NCI-H2227 treated with DMSO at 0.1 percent for 48 hours (cell line): Measurements from ENCODE around the gene NR2F1-AS1.
A peak's percentile ranks its signal among the peaks of the same experiment; 100 is the strongest.

ENCODE experiments used
- DNase-seq: peaks from one replicate; lab custom pipeline; 2025; lab: John Stamatoyannopoulos, UW

The NR2F1-AS1 gene

DNA sequence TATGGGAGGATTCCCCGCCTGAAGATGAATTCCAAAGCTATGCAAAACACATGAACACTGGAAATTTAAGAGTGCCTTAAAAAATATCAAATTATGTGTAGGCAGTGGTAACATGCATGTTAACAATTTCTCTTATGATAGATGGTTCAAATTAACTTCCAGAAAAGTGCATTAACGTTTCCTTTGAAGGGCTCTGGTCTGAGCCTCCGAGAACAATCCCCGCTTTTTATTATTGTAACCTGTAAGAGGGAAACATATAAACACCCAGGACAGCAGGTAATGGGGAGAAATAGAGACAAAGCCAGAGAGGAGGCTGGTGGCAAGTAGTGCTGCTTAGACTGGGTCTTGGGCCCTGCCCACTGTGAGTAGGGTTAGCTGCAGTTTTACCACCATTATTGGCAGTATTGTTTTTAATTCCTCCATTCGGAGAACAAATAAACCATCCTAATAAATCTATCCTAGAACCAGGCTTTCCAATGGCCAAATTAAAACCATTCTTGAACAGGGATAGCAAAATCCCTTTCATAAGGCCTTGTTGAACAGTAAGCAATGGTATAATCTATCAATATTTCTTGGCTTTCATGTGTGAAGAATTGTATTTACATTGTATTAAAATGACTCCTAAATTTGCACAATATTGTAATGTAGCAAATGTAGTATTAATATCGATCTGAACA, 8.3 kb upstream of the NR2F1-AS1 start:
- DNase-seq = no peak

DNA sequence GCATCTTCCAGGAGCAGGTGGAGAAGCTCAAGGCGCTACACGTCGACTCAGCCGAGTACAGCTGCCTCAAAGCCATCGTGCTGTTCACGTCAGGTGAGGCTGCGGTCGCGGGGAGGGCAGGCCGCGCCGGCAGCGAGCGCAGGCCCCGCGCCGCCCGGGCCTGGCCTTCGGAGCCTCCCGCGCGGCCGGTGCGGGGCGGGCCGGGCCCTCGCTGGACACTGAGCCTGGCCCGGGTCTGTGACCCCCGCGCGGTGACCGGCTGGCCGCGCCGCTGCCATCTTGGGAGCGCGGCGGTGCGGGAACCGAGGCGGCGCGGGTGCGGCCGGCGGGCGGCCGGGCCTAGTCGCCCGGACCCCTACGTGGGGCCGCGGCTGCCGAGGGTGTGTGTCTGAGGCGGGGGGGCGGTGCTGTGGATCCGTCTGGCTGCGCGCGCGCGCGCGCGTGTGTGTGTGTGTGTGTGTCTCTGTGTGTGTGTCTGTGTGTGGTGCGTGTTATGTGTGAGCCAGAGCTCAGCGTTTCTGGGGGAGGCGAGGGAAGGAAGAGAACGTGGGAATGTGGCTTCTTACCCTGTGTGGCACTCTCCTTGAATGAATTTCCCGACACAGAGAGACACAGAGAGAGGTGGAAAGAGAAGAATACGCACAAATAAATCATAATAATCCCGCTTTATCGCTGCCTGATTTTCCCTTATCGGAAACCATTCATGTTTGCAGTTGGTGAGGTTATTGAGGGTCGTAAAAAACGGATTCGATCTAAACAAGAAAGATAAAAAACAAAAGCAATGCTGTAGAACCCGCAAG, 7.5 kb upstream of the NR2F1-AS1 start:
- DNase-seq = no peak

- no peak for DNase-seq
Observed at GRCh38 chr5:93587597-93588351, 6.8 kb upstream of the NR2F1-AS1 start.

DNA sequence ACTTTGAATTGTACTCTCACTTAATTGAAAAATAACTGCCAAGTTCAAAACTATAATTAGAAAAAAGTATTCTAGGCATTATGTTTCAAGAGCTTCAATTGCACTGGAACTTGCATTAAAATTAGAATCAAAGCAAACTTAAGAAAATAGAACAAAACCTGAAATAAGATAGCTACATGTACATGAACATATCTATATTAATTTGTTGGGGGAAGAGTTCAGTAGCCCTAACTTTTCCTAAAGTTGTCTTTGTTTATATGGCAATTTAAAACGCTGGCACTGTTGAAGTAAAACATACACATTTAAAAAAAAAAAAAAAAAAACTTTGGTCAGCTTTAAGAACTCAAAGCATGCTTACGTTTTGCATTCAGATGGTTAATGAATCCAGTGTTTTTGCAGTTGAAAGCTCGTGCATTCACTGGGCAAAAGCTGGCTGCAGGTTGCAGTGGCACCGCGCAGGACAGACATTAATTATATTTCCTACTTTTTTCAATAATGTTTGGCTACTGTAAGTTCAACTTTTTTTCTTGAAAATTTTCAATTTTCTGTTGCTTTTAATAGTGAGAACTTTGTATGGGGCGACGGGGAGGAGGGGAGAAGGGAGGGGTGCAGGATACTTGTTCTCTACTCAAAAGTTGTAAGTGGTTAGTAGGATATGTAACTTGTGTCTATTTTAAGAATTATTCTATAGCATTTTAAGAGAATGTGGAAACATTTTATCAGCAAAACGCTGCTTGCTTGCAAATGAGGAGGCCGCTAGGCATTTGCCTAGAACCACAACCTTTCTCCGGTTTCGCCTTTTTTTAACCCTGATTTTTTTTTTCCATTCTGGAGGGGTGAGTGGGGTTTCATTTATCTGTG, 5.9 kb upstream of the NR2F1-AS1 start:
- DNase-seq = no peak

DNA sequence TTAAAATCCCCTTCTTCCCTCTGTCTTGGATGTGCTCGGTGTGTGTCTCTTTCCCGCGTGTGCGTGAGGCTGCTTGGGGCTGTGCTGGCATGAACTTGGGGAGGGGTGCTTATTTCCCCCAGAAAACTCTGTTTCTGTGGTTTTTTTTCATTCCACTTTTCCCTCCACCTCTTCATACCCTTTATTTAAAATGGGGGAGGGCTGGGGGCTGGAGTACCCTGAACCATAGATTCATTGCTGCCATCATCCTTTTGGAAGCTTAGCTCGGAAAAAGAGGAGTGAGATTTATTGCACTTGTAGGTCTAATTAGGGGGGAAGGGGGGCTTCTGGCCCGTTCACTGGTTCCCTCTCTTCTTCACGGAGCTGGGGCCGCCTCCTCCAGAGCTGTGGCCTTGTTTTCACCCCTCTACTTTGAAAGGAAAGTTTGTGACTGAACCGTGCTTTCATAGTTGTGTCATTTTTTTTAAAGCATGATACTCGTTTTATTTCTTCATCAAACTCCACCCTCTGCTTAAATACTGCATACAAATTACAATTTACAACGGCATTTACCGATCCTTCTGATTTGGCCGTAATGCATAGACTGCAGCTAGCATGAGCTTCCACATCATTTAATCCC, 4.9 kb upstream of the NR2F1-AS1 start:
- DNase-seq = no peak

DNA sequence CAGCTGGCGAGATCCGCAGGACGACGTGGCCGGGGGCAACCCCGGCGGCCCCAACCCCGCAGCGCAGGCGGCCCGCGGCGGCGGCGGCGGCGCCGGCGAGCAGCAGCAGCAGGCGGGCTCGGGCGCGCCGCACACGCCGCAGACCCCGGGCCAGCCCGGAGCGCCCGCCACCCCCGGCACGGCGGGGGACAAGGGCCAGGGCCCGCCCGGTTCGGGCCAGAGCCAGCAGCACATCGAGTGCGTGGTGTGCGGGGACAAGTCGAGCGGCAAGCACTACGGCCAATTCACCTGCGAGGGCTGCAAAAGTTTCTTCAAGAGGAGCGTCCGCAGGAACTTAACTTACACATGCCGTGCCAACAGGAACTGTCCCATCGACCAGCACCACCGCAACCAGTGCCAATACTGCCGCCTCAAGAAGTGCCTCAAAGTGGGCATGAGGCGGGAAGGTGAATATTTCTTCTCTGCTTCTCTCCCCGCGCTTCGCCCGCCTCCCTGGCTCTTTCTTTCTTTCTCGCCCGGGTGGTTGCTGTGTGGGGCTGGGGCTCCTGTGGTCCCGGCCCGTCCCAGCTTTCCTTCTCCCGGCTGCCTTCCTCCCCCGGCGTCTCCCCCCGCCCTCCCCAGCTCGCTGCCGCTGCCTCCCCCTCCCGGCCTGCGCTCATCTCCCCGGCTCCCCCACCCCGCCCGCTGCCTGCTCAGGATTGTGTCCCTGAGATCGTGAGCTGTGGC, 4.2 kb upstream of the NR2F1-AS1 start:
- no peak for DNase-seq

GRCh38 chr5:93584596-93585040, 3.6 kb upstream of the NR2F1-AS1 start:
- no peak for DNase-seq

DNA sequence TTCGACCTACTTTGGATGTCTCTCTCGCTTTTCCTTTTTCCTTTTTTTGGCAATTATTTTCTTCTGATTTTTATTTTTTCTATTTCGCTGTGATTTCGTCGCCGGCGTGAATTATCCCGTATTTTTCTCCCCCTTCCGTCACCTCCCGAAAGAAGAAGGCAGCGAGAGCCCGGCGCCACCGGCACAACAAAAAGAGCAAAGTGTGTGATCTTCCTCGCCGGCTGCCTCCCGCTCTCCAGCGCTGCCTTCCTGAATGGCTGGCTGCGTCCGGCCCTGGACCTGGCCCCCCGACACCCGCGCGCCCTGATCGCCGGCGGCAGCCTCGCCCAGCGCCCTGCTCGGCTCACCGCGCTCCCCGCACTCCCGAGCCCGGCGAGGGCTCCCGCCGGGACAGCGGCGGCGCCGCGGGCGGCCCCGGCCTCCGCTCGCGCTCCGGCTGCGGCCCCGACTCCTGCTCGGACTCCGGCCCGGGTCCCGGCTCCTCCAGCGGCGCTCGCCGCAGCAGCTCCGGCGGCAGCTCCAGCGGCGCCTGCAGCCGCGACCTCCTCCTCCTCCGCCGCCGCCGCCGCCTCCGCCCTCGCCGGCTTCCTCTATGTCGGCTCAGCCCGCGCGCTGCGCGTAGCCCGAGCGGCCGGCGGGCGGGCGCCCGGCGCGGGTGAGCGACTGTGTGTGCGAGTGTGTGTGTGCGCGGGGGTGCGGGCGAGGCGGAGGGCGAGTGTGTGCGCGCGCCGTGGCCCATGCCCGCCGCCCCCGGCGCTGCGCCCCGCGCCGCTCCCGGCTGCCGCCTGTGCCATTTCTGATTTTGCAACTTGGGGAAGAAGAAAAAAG, 3.0 kb upstream of the NR2F1-AS1 start:
- no peak for DNase-seq

DNA sequence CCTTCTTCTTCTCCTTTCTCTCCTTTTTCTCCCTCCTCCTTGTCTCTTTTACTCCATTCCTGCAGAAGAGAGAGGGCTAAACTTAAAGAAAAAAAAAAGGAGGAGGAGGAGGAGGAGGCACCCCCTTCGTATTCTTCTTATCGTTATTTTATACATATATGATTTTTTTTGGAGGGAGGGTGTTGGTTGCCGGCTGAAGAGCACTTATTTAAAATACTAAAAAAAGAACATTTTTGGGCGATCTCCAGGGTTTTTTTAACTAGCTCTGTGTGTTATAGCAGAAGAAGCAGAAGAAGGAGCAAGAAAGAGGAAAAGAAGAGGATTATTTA, 2.4 kb upstream of the NR2F1-AS1 start:
- DNase-seq = no peak

DNA sequence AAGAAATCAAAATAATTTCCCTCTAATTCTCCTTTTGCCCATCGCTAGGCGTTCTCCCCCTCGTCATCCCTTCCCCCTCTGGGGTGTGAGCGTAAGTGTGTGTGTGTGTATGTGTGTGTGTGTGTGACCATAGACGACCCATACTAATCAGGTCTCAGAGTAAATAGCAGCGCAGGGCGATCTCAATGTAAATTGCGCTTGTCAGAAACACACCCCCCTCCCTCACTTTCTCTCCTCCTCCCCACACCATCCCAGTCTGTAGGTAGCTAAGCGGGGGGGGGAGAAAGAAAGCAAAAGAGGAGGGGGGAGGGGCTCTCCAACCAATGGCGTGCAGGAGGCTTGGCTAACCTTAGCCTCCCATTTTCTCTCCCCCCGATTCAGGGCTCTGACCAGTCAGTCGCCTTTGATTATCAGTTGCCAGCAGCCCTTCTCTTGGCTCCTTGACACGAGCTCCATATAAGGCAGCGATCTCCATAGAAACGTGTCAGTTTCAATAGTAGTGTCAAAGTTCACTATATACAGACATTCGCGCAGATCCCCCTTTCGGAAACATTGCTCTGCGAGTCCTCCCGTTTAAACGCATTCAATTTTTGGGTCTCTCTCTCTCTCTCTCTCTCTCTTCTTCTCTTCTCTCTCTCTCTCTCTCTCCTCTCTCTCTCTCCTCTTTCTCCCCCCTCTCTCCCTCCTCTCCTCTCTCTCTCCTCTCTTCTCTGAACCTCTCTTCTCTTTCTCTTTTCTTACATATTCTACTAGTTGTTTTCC, 1.8 kb upstream of the NR2F1-AS1 start, which contains the start of gene NR2F1:
Gene NR2F1 (plus strand): TSS at position 546 of the 762 bp plus-strand sequence. CDS start 1,802 bp downstream, outside the sequence.
- peak; percentile 95 for DNase-seq

DNA sequence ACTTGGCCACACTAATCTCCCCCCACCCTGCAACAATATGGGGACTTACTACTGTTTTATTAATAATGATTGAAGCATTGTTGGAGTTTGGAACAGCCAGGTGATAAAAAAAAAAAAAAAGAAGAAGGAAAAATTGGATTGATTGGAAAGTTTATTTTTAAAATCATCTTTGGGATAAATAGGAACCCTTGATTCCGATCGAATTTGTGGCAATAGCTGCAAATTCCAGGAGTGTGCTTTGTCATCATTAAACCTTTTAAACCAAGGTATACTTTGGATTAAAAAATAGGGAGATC, 1.1 kb upstream of the NR2F1-AS1 start:
- no peak for DNase-seq

DNA sequence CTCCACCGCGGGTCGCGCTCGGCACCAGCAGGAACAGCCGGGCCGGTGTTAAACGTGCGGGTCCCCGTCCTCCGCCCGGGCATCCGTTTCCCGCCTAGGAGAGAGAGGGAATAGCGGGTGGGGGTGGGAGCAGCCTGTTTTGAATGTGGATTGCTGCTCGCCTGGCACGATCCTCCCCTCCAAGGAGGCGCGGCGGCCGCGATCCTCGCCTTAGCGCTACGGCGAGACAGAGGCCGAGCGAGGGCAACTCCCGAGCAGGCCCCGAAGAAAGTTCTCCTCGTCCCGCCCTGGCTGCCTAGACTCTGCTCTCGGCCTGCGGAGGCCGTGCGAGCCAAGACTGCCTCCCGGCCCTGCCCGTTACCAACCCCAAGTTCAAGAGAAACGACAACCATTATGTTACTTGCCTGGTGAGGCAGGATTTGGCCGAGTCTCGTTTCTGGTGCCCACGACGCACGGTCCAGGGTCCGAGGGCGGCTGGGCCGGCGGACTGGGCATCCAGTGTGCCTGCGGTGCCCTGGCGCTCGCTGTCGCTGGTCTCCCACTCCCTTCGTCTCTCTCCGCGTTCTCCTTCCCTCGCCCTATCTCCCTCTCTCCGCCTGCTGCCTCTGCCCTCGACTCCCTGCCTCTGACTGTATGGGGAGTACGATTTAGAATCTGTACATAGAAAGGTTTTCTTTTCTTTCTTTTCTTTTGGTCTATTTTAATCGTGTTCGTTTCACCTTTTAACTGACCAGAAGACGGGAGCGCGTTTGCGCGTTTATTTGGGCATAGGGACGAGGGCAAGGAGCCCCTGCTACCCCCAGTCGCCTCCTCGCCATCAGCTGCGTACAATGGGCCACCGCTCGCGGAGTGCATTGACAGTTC, 724 bp downstream of the NR2F1-AS1 start:
- DNase-seq = no peak

GRCh38 chr5:93579692-93580062, 1.3 kb downstream of the NR2F1-AS1 start:
- no peak for DNase-seq

DNA sequence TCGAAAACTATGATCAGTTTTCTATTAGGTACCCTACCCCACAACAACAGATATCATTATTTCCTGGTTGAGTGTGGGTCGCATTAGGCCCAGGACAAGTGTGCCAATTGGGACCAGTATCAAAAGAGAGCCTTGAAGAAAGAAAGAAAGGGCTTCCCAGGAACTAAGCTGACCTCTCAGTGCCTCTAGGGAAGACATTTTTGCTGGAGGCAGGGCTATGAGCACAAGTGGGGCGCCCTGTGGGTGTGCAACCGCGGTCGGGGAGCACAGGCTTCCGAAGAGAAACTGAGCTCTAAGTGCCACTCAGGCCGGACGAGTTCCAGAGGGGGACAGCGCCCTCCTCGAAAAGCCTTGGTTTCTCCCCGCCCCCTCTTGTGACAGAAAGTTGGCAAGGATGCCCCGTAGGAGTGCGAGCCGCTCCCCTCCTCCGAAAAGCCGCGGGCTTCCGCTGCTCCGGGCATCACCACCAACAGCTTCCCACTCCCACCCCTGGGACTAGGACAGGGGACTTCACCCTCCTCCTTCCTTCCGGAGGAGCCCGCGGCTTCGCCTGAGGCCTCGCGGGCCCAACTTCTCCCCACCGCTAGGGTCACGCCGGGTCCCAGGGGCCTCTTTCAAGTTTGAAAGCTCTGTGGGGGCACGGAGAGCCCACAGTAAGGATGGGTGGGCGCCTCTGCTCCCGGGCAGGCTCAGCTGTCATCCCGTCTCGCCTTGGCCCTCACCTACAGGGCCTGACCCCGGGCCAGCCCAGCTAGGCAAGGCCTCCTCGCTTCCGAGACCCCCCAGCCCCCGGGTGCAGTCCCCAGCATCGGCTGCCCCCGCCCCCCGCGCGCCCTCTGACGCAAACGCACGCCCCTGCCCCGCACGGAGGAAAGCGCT, 2.0 kb downstream of the NR2F1-AS1 start:
- no peak for DNase-seq

DNA sequence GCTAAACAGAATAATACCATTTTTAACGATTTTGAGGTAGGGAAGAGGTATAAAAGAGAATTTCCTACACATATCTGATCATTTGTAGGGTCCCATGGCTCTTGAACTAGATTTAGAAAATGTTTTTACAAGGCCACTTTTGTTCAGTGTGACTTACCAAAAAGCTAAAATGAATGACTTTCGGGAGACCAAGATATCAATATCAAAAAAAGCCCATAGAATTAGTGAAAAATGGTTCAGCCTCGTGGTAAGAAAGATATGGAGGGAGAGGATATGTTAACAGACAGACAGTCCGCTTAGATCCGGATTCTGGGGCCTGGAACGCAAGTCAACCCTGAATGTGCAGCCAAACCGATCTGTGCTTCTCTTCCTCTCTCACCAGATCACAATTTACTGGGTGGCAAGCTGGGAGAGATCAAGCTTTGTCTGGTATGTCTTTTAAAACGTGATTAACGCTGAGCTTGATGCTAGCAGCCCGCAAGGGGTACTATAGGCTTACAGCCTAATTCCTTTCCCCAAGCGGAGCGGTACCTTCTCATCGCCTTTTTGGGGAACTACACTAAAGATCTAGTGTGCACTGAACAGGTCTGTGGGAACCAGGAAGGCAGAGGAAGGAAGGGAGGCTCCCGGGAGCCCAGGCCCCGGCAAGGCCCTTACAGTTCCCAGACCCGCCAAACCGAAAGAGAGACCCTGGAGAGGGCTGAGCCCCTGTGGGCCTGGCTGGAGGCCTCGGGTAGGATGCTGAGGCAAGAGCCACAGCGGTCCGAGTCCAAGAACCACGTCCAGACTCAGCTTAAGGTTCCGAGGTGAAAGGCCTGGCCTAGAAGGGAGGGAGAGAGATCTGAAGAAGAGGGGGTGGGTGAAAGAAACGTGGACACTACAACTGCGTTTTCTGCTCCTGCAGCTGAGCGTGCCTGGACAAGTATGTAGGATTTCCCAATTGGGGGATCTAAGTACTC, 2.9 kb downstream of the NR2F1-AS1 start:
- DNase-seq = no peak
